Effector memory CD8-positive, alpha-beta T cell (primary cell): ENCODE results near the gene CUZD1.

Experiments used
- ATAC-seq: fragments of 150-1000 bp; cut with Tn5 transposase; replicated peaks from 2 replicates; pipeline ENCODE4 v1.10.0; 2021; ENCODE audit warnings: mild to moderate bottlenecking, moderate library complexity
- DNase-seq, 3 experiments: peaks; one replicate each; pipeline ENCODE4 v3.0.0; 2021
- H3K27ac Mint-ChIP-seq, 2 donors: one replicate each; pipeline ENCODE4 v1.8.0; 2022; ENCODE audit warnings: mild to moderate bottlenecking in 2 of 2, mixed read lengths in 2 of 2, moderate library complexity in 2 of 2
- H3K27me3 Mint-ChIP-seq, 2 donors: one replicate each; pipeline ENCODE4 v1.8.0; 2022; ENCODE audit warnings: mixed read lengths in 2 of 2
- H3K36me3 Mint-ChIP-seq: one replicate; pipeline ENCODE4 v1.8.0; 2022; ENCODE audit warnings: mild to moderate bottlenecking, moderate library complexity, mixed read lengths; ENCODE audit not compliant: insufficient read depth
- H3K4me1 Mint-ChIP-seq, 2 donors: one replicate each; pipeline ENCODE4 v1.8.0; 2022; ENCODE audit warnings: low read depth in 2 of 2, mixed read lengths in 2 of 2
- H3K4me3 Mint-ChIP-seq, 2 donors: one replicate each; pipeline ENCODE4 v1.8.0; 2022; ENCODE audit warnings: mild to moderate bottlenecking in 2 of 2, mixed read lengths in 2 of 2, moderate library complexity in 2 of 2
- H3K9me3 Mint-ChIP-seq, 2 donors: one replicate each; pipeline ENCODE4 v1.8.0; 2022; ENCODE audit warnings: mixed read lengths in 2 of 2

CUZD1 gene

GRCh38 chr10:122822973-122823690 lies 22.5 kb downstream of the CUZD1 start:
- ATAC-seq (no peak), DNase-seq (no peak)
- Mint-ChIP-seq H3K36me3 (peaks cover 3% of the 10 kb centered on the region), H3K4me1 (no peaks in the 10 kb centered on the region), H3K9me3 (no peaks in the 10 kb centered on the region), H3K27ac (peak overlapping the region in 1 of 2 donors; percentile 47), H3K27me3 (peaks cover 48 to 85% of the 10 kb centered on the region in 2 donors), H3K4me3 (no peak overlapping the region)

- Mint-ChIP-seq H3K9me3 (no peaks in the 10 kb centered on the region), H3K4me1 (no peaks in the 10 kb centered on the region), H3K36me3 (peaks cover 3% of the 10 kb centered on the region), H3K27me3 (peaks cover 59 to 98% of the 10 kb centered on the region in 2 donors), H3K27ac (no peak overlapping the region), H3K4me3 (no peak overlapping the region)
- DNase-seq (no peak), ATAC-seq (no peak)
These were observed 23.8 kb downstream of the CUZD1 start for GRCh38 chr10:122821808-122822207.

- Mint-ChIP-seq H3K27ac (no peak overlapping the region), H3K4me3 (no peak overlapping the region), H3K36me3 (no peaks in the 10 kb centered on the region), H3K4me1 (no peaks in the 10 kb centered on the region), H3K9me3 (no peaks in the 10 kb centered on the region), H3K27me3 (peaks cover 41 to 81% of the 10 kb centered on the region in 2 donors)
- ATAC-seq, result no peak
- no peak for DNase-seq
These were observed 30.2 kb downstream of the CUZD1 start for GRCh38 chr10:122815458-122815857.

- H3K27ac Mint-ChIP-seq, result no peak overlapping the region
- ATAC-seq (no peak), DNase-seq (no peak)
- H3K4me3 Mint-ChIP-seq, result no peak overlapping the region
- no peaks in the 10 kb centered on the region for H3K4me1 Mint-ChIP-seq
- no peaks in the 10 kb centered on the region for H3K9me3 Mint-ChIP-seq
- H3K27me3 Mint-ChIP-seq, result peaks cover 43 to 73% of the 10 kb centered on the region in 2 donors
- no peaks in the 10 kb centered on the region for H3K36me3 Mint-ChIP-seq
These were observed 31.2 kb downstream of the CUZD1 start for GRCh38 chr10:122814493-122814892.

GRCh38 chr10:122812751-122813150 lies 32.9 kb downstream of the CUZD1 start:
- no peaks in the 10 kb centered on the region for H3K4me1 Mint-ChIP-seq

GRCh38 chr10:122802282-122802681 lies 43.4 kb downstream of the CUZD1 start:
- no peaks in the 10 kb centered on the region for H3K36me3 Mint-ChIP-seq
- H3K27ac Mint-ChIP-seq, result no peak overlapping the region
- peaks cover 0 to 14% of the 10 kb centered on the region in 2 donors for H3K27me3 Mint-ChIP-seq
- H3K4me3 Mint-ChIP-seq, result no peak overlapping the region
- no peak for ATAC-seq
- H3K4me1 Mint-ChIP-seq, result no peaks in the 10 kb centered on the region
- DNase-seq, result no peak
- no peaks in the 10 kb centered on the region for H3K9me3 Mint-ChIP-seq

More at GRCh38 chr10:122812751-122813150, 32.9 kb downstream of the CUZD1 start:
- DNase-seq (no peak), ATAC-seq (no peak)
- H3K4me3 Mint-ChIP-seq, result no peak overlapping the region
- H3K9me3 Mint-ChIP-seq, result no peaks in the 10 kb centered on the region
- no peaks in the 10 kb centered on the region for H3K36me3 Mint-ChIP-seq
- H3K27ac Mint-ChIP-seq, result no peak overlapping the region
- peaks cover 33 to 57% of the 10 kb centered on the region in 2 donors for H3K27me3 Mint-ChIP-seq

- Mint-ChIP-seq H3K4me1 (no peaks in the 10 kb centered on the region), H3K4me3 (no peak overlapping the region), H3K27me3 (peaks cover 13 to 33% of the 10 kb centered on the region in 2 donors), H3K9me3 (no peaks in the 10 kb centered on the region), H3K36me3 (no peaks in the 10 kb centered on the region), H3K27ac (no peak overlapping the region)
- ATAC-seq (no peak), DNase-seq (no peak)
These were observed 46.9 kb downstream of the CUZD1 start for GRCh38 chr10:122798704-122799231.

- no peak overlapping the region for H3K4me3 Mint-ChIP-seq
- peaks cover 17 to 49% of the 10 kb centered on the region in 2 donors for H3K27me3 Mint-ChIP-seq
- no peak for DNase-seq
- H3K36me3 Mint-ChIP-seq, result no peaks in the 10 kb centered on the region
- no peaks in the 10 kb centered on the region for H3K9me3 Mint-ChIP-seq
- no peak overlapping the region for H3K27ac Mint-ChIP-seq
- H3K4me1 Mint-ChIP-seq, result no peaks in the 10 kb centered on the region
- ATAC-seq, result no peak
These were observed 48.9 kb downstream of the CUZD1 start for GRCh38 chr10:122796796-122797195.

GRCh38 chr10:122795924-122796323 lies 49.7 kb downstream of the CUZD1 start:
- ATAC-seq, result no peak
- peaks cover 18 to 52% of the 10 kb centered on the region in 2 donors for H3K27me3 Mint-ChIP-seq
- H3K9me3 Mint-ChIP-seq, result no peaks in the 10 kb centered on the region
- no peak overlapping the region for H3K4me3 Mint-ChIP-seq
- H3K4me1 Mint-ChIP-seq, result no peaks in the 10 kb centered on the region
- no peak overlapping the region for H3K27ac Mint-ChIP-seq
- H3K36me3 Mint-ChIP-seq, result no peaks in the 10 kb centered on the region
- DNase-seq, result no peak

- Mint-ChIP-seq H3K9me3 (peaks cover 0 to 2% of the 10 kb centered on the region in 2 donors), H3K27me3 (peaks cover 0 to 42% of the 10 kb centered on the region in 2 donors), H3K4me3 (no peak overlapping the region), H3K27ac (no peak overlapping the region), H3K36me3 (no peaks in the 10 kb centered on the region), H3K4me1 (no peaks in the 10 kb centered on the region)
- ATAC-seq, result no peak
- DNase-seq, result no peak
These were observed 59.4 kb downstream of the CUZD1 start for GRCh38 chr10:122786269-122786668.

GRCh38 chr10:122782911-122783310 lies 62.7 kb downstream of the CUZD1 start:
- peaks cover 6 to 15% of the 10 kb centered on the region in 2 donors for H3K27me3 Mint-ChIP-seq
- no peaks in the 10 kb centered on the region for H3K36me3 Mint-ChIP-seq
- H3K4me1 Mint-ChIP-seq, result no peaks in the 10 kb centered on the region
- ATAC-seq, result no peak
- DNase-seq, result no peak
- no peak overlapping the region for H3K27ac Mint-ChIP-seq
- H3K9me3 Mint-ChIP-seq, result peaks cover 0 to 2% of the 10 kb centered on the region in 2 donors
- no peak overlapping the region for H3K4me3 Mint-ChIP-seq
